ENCODE measurements around the gene PGLYRP1. TPM values are rescaled to one million over a fixed set of nuclear protein-coding genes. Genes with fewer than 3 reads are reported as not detected.

Gene PGLYRP1
- total RNA-seq, 1 experiment from 2014 or later, result not detected

DNA sequence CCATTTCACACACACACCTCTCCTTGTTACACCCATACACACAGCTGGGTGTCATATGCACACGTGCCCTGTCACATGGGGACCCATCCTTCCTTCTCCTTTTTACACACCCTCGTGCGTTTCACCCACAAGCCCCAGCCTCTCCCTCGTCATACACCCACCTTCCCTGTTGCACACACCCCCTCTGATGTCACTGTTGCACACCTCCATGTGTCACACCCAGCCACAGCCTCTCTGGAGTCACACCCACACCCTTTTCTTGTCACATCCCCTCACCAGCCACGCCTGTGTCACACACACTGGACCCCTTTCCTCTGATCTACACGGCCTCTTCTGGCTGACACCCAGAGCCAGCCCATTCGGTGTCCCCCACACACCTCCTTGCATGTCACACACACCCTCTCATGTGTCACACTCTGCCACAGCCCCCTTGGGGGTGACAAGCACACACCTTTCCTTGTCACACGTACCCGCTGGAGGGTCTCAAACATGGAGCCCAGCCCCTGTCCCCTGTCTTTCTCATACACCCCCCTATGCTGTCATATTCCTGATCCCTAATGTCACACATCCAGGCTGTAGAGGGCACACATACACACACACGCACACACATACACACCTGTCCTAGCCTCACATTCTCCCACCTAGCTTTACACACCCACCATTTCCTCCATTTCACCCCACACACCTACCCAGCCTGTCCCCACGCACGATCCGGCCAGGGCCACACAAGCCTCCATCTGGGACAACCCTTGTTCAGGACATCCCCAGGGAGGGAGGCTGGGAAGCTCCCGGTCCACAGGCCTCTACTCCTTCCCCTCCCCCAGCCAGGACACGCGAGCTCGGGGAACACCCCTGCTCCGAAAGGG, 50.5 kb downstream of the PGLYRP1 start:
- no TSS peak for BruUV-seq (replicated peaks)
- intact Hi-C loops (cut with micrococcal nuclease), result no loop called here
- Histone ChIP-seq H3K4me1 (ENCODE audit: insufficient read depth, low read length) (no peaks in the 10 kb centered on the region; the same call in 1 of the 2 replicates), H4K20me1 (ENCODE audit: low read length) (no peaks in the 10 kb centered on the region), H3K9me2 (replicated peaks; ENCODE audit: low read length) (no peaks in the 10 kb centered on the region), H3K79me2 (ENCODE audit: low read length) (no peaks in the 10 kb centered on the region), H3K4me2 (ENCODE audit: low read length) (no peak overlapping the region), H2AFZ (ENCODE audit: low read length) (no peak overlapping the region), H3K4me3 (ENCODE audit: low read length) (no peak overlapping the region), H3K27me3 (ENCODE audit: low read length) (no peaks in the 10 kb centered on the region), H3F3A (ENCODE audit: low read length, unreplicated experiment) (no peaks in the 10 kb centered on the region), H3K9me3 (ENCODE audit: low read length) (no peaks in the 10 kb centered on the region), H3K9ac (ENCODE audit: low read length) (no peak overlapping the region), H3K36me3 (ENCODE audit: low read depth, low read length) (no peaks in the 10 kb centered on the region), H3K27ac (ENCODE audit: low read length) (no peak overlapping the region)
- POLR2A ChIA-PET (ENCODE audit: unreplicated experiment), result no interaction called here
- CTCF ChIA-PET, result no interaction called here
- TF ChIP-seq, protein P1, sequence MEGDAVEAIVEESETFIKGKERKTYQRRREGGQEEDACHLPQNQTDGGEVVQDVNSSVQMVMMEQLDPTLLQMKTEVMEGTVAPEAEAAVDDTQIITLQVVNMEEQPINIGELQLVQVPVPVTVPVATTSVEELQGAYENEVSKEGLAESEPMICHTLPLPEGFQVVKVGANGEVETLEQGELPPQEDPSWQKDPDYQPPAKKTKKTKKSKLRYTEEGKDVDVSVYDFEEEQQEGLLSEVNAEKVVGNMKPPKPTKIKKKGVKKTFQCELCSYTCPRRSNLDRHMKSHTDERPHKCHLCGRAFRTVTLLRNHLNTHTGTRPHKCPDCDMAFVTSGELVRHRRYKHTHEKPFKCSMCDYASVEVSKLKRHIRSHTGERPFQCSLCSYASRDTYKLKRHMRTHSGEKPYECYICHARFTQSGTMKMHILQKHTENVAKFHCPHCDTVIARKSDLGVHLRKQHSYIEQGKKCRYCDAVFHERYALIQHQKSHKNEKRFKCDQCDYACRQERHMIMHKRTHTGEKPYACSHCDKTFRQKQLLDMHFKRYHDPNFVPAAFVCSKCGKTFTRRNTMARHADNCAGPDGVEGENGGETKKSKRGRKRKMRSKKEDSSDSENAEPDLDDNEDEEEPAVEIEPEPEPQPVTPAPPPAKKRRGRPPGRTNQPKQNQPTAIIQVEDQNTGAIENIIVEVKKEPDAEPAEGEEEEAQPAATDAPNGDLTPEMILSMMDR (conservative IDR thresholded peaks at IDR 0.05; ENCODE audit: low read depth, low read length), result no peak
- TF ChIP-seq EZH2 (IDR thresholded peaks at IDR 0.05; ENCODE audit: low read length, unreplicated experiment), result no peak
- TF ChIP-seq EZH2phosphoT487 (IDR thresholded peaks at IDR 0.05; ENCODE audit: borderline replicate concordance, low read length), result no peak
- no peak for DNase-seq
- ATAC-seq, result peak; percentile 31; the same call in 1 of the 2 replicates

GRCh38 chr19:45971260-45971902, 51.5 kb downstream of the PGLYRP1 start:
- Histone ChIP-seq H3K79me2 (ENCODE audit: low read length) (no peaks in the 10 kb centered on the region), H3K27ac (ENCODE audit: low read length) (no peak overlapping the region), H3K4me1 (ENCODE audit: insufficient read depth, low read length) (no peaks in the 10 kb centered on the region; the same call in 1 of the 2 replicates), H3K4me3 (ENCODE audit: low read length) (no peak overlapping the region), H2AFZ (ENCODE audit: low read length) (no peak overlapping the region), H3K9ac (ENCODE audit: low read length) (no peak overlapping the region), H3F3A (ENCODE audit: low read length, unreplicated experiment) (no peaks in the 10 kb centered on the region), H3K9me3 (ENCODE audit: low read length) (no peaks in the 10 kb centered on the region), H3K27me3 (ENCODE audit: low read length) (no peaks in the 10 kb centered on the region), H3K9me2 (replicated peaks; ENCODE audit: low read length) (no peaks in the 10 kb centered on the region), H3K36me3 (ENCODE audit: low read depth, low read length) (no peaks in the 10 kb centered on the region), H4K20me1 (ENCODE audit: low read length) (no peaks in the 10 kb centered on the region), H3K4me2 (ENCODE audit: low read length) (no peak overlapping the region)
- BruUV-seq (replicated peaks), result no TSS peak
- ChIA-PET POLR2A (ENCODE audit: unreplicated experiment) (no interaction called here), CTCF (no interaction called here)
- intact Hi-C loops (cut with micrococcal nuclease), result no loop called here
- ATAC-seq, result no peak
- no peak for DNase-seq
- TF ChIP-seq EZH2phosphoT487 (IDR thresholded peaks at IDR 0.05; ENCODE audit: borderline replicate concordance, low read length) (no peak), EZH2 (IDR thresholded peaks at IDR 0.05; ENCODE audit: low read length, unreplicated experiment) (no peak)
- TF ChIP-seq, protein P1 (conservative IDR thresholded peaks at IDR 0.05; ENCODE audit: low read depth, low read length), result no peak
